Measurements from ENCODE around the gene SGPP1.

DNA sequence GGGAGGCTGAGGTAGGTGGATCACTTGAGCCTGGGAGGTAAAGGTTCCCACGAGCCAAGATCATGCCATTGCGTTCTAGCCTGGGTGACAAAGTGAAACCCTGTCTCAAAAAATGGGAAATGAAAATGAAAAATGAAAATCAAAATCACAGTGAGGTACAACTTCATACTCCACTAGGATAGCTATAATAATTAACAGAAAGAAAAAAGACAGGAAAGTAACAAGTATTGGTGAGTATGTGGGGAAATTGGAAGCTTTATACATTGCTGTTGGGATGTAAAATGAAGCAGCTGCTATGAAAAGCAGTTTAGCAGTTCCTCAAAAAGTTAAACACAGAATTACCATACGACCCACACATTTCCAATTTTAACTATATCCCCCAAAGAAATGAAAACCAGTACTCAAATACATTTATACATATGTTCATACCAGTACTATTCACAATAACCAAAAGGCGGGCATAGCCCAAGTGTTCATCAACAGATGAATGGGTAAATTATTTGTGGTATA is 22.2 kb downstream of the SGPP1 start:
- TF ChIP-seq, protein P1, sequence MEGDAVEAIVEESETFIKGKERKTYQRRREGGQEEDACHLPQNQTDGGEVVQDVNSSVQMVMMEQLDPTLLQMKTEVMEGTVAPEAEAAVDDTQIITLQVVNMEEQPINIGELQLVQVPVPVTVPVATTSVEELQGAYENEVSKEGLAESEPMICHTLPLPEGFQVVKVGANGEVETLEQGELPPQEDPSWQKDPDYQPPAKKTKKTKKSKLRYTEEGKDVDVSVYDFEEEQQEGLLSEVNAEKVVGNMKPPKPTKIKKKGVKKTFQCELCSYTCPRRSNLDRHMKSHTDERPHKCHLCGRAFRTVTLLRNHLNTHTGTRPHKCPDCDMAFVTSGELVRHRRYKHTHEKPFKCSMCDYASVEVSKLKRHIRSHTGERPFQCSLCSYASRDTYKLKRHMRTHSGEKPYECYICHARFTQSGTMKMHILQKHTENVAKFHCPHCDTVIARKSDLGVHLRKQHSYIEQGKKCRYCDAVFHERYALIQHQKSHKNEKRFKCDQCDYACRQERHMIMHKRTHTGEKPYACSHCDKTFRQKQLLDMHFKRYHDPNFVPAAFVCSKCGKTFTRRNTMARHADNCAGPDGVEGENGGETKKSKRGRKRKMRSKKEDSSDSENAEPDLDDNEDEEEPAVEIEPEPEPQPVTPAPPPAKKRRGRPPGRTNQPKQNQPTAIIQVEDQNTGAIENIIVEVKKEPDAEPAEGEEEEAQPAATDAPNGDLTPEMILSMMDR (IDR thresholded peaks at IDR 0.05), result no peak
- TF ChIP-seq POLR2A (IDR thresholded peaks at IDR 0.05) (no peak), POLR2AphosphoS5 (IDR thresholded peaks at IDR 0.05; ENCODE audit: insufficient read depth in 1 of 2, low read depth in 1 of 2) (no peak)
